OCI-M2 (cell line): ENCODE results near the gene GBA2.

Experiments used
- DNase-seq: peaks from one replicate; lab custom pipeline; 2025; ENCODE audit not compliant: unreplicated experiment; lab: John Stamatoyannopoulos, UW

GBA2 gene

GRCh38 chr9:35748858-35749514 lies at the start of gene GBA2, which contains the start of gene RGP1:
TSS of gene GBA2 (minus strand) at chr9:35749228. CDS start at chr9:35748704, 524 bp downstream.
TSS of gene RGP1 (plus strand) at chr9:35749287. CDS start at chr9:35749756, 469 bp downstream.
- DNase-seq: no peak

GRCh38 chr9:35797311-35798109 lies 48.5 kb upstream of the GBA2 start:
- no peak for DNase-seq

- DNase-seq: no peak
Observed at GRCh38 chr9:35795695-35796094, 46.7 kb upstream of the GBA2 start.

GRCh38 chr9:35793461-35793860 lies 44.4 kb upstream of the GBA2 start:
- DNase-seq: no peak

- no peak for DNase-seq
Observed at GRCh38 chr9:35792826-35793225, 43.8 kb upstream of the GBA2 start.

- no peak for DNase-seq
Observed at GRCh38 chr9:35792024-35792813, 43.2 kb upstream of the GBA2 start.

GRCh38 chr9:35791297-35791921 lies 42.4 kb upstream of the GBA2 start, which contains the start of gene NPR2:
TSS of gene NPR2 (plus strand) at chr9:35791591. CDS start at chr9:35792409, 818 bp downstream.
- no peak for DNase-seq

- no peak for DNase-seq
Observed at GRCh38 chr9:35790385-35791296, 41.6 kb upstream of the GBA2 start.

GRCh38 chr9:35790025-35790384 lies 41.0 kb upstream of the GBA2 start:
- peak; percentile 25 for DNase-seq

GRCh38 chr9:35789541-35789940 lies 40.5 kb upstream of the GBA2 start:
- DNase-seq: no peak

GRCh38 chr9:35783418-35783817 lies 34.4 kb upstream of the GBA2 start:
- no peak for DNase-seq

- no peak for DNase-seq
Observed at GRCh38 chr9:35781066-35781465, 32.0 kb upstream of the GBA2 start.

GRCh38 chr9:35778496-35778895 lies 29.5 kb upstream of the GBA2 start:
- no peak for DNase-seq

- DNase-seq: no peak
Observed at GRCh38 chr9:35776018-35776417, 27.0 kb upstream of the GBA2 start.

GRCh38 chr9:35774907-35775635 lies 26.0 kb upstream of the GBA2 start:
- DNase-seq: no peak

GRCh38 chr9:35771943-35772342 lies 22.9 kb upstream of the GBA2 start:
- DNase-seq: no peak

- no peak for DNase-seq
Observed at GRCh38 chr9:35771534-35771933, 22.5 kb upstream of the GBA2 start.

GRCh38 chr9:35771075-35771433 lies 22.0 kb upstream of the GBA2 start:
- DNase-seq: no peak

- DNase-seq: no peak
Observed at GRCh38 chr9:35769763-35770162, 20.7 kb upstream of the GBA2 start.
